Measurements from ENCODE around the gene CD200R1L. TPM values are rescaled to one million over a fixed set of nuclear protein-coding genes. Genes with fewer than 3 reads are reported as not detected.

CD200R1L gene
- total and polyA plus RNA-seq, 3 experiments from 2014 or later: not detected

DNA sequence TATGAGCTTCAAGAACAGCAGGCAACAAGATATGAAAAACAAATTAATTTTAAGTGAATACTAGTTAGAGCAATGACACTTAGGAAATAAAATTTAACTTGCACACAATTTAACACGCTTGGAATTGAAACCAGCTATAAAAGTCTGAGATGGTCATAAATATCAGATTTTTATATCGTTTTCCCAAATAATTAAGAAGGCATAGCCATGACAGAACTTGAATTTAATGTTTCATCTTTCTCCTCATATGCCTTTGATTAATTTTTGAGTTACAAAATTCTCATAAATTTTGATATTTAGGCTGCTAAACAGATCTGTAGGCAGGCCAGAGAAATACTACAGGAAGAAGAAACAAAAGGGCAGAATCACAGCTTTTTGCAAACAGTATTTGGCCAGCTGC is 38.5 kb downstream of the CD200R1L start:
- no peaks in the 10 kb centered on the region for H3K27me3 ChIP-seq (ENCODE audit: insufficient read depth, low read length, poor library complexity, severe bottlenecking)
- H3K27me3 Mint-ChIP-seq: no peaks in the 10 kb centered on the region
- POLR2A ChIA-PET: no interaction called here
- H3K4me3 ChIP-seq (ENCODE audit: low read length): no peak overlapping the region
- H3K4me1 Mint-ChIP-seq: peaks cover 15 to 36% (median 25%) of the 10 kb centered on the region in 3 donors
- no peaks in the 10 kb centered on the region for H3K36me3 ChIP-seq (ENCODE audit: insufficient read depth, low read length)
- H3K27ac ChIP-seq (ENCODE audit: low read depth, low read length): no peak overlapping the region
- no peak overlapping the region for H3K4me3 Mint-ChIP-seq
- no peak overlapping the region for H3K27ac Mint-ChIP-seq
- peaks cover 0 to 2% (median 0%) of the 10 kb centered on the region in 3 donors for H3K36me3 Mint-ChIP-seq
- DNase-seq: no peak
- no peaks in the 10 kb centered on the region for H3K9me3 ChIP-seq (ENCODE audit: low read length)
- CTCF ChIA-PET: interaction anchor here (1.1 kb wide), 1 partner anchor 71 kb away, joined by 3 read pairs; no protein-coding TSS in a partner anchor
- H3K9me3 Mint-ChIP-seq: no peaks in the 10 kb centered on the region
- H3K4me1 ChIP-seq (ENCODE audit: insufficient read depth, low read length): peaks cover 4% of the 10 kb centered on the region

DNA sequence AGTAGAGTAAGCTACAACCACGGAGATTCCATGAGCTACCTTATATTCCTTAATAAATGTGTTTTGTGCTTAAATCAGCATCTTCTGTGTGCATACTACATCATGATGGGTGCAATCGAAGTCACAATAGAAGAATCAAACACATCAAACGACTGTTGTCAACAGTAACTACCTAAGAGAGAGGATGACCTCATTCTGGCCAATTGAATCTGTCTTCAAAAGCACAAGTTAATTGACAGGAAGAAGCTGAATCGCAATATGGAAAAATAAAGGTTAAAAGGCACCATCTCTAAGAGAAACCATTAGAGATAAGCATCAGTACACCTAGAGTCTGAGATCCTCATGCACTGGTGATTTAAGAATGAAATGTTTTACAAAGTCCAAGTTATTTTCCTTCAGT is 39.0 kb downstream of the CD200R1L start:
- Mint-ChIP-seq H3K27me3 (no peaks in the 10 kb centered on the region), H3K4me1 (peaks cover 19 to 39% (median 28%) of the 10 kb centered on the region in 3 donors), H3K27ac (peak overlapping the region in 4 of 8 donors; percentile 15 to 56 (median 37)), H3K4me3 (no peak overlapping the region), H3K9me3 (no peaks in the 10 kb centered on the region), H3K36me3 (peaks cover 0 to 2% (median 0%) of the 10 kb centered on the region in 3 donors)
- H3K36me3 ChIP-seq (ENCODE audit: insufficient read depth, low read length): no peaks in the 10 kb centered on the region
- POLR2A ChIA-PET: no interaction called here
- DNase-seq: no peak
- CTCF ChIA-PET: no interaction called here
- H3K27ac ChIP-seq (ENCODE audit: low read depth, low read length): no peak overlapping the region
- H3K9me3 ChIP-seq (ENCODE audit: low read length): no peaks in the 10 kb centered on the region
- no peak overlapping the region for H3K4me3 ChIP-seq (ENCODE audit: low read length)
- no peaks in the 10 kb centered on the region for H3K27me3 ChIP-seq (ENCODE audit: insufficient read depth, low read length, poor library complexity, severe bottlenecking)
- H3K4me1 ChIP-seq (ENCODE audit: insufficient read depth, low read length): peaks cover 8% of the 10 kb centered on the region

DNA sequence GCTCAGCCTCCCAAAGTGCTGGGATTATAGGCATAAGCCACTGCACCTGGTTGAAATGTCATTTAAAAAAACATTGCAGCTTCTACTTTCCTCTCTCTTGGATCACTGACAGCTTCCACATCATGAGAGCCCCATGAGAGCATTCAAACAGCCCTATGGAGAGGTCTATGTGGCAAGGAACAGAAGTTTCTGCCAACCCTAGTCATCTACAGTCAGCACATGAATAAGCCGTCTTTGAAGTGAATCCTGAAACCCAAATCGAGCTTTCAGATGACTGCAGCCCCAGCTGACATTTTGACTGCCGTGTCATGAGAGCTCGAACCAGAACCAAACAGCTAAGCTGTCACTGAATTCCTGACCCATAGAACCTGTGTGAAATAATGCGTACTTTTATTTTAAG is 39.8 kb downstream of the CD200R1L start:
- ChIA-PET POLR2A (no interaction called here), CTCF (no interaction called here)
- Mint-ChIP-seq H3K27ac (no peak overlapping the region), H3K9me3 (no peaks in the 10 kb centered on the region), H3K4me3 (no peak overlapping the region), H3K36me3 (peaks cover 0 to 2% (median 0%) of the 10 kb centered on the region in 3 donors), H3K27me3 (no peaks in the 10 kb centered on the region), H3K4me1 (peaks cover 22 to 39% (median 28%) of the 10 kb centered on the region in 3 donors)
- Histone ChIP-seq H3K4me3 (ENCODE audit: low read length) (no peak overlapping the region), H3K36me3 (ENCODE audit: insufficient read depth, low read length) (no peaks in the 10 kb centered on the region), H3K27me3 (ENCODE audit: insufficient read depth, low read length, poor library complexity, severe bottlenecking) (no peaks in the 10 kb centered on the region), H3K4me1 (ENCODE audit: insufficient read depth, low read length) (peaks cover 16% of the 10 kb centered on the region), H3K9me3 (ENCODE audit: low read length) (no peaks in the 10 kb centered on the region), H3K27ac (ENCODE audit: low read depth, low read length) (no peak overlapping the region)
- DNase-seq: no peak

DNA sequence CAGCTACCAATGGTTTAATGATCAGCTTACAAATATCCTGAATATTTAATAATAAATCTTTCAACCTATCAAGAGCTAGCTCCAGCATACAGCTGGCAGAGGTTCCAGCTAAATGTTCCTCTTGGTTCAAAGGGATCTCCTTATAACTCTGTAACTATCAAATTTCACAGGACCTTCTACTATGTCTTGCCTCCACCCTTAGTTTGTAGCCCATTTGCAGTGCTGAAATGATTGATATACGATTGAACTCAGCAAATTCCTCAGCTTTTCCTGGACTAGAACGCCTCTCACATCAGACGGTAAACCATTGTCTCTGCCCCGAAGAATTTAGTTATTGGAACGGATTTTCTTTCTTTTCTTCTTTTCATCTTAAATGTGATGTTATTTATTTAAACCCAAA is 41.5 kb downstream of the CD200R1L start:
- Histone ChIP-seq H3K9me3 (ENCODE audit: low read length) (no peaks in the 10 kb centered on the region), H3K4me3 (ENCODE audit: low read length) (no peak overlapping the region), H3K27me3 (ENCODE audit: insufficient read depth, low read length, poor library complexity, severe bottlenecking) (no peaks in the 10 kb centered on the region), H3K27ac (ENCODE audit: low read depth, low read length) (no peak overlapping the region), H3K36me3 (ENCODE audit: insufficient read depth, low read length) (no peaks in the 10 kb centered on the region), H3K4me1 (ENCODE audit: insufficient read depth, low read length) (peaks cover 22% of the 10 kb centered on the region)
- no peak overlapping the region for H3K27ac Mint-ChIP-seq
- no peaks in the 10 kb centered on the region for H3K9me3 Mint-ChIP-seq
- H3K36me3 Mint-ChIP-seq: peaks cover 0 to 2% (median 0%) of the 10 kb centered on the region in 3 donors
- ChIA-PET CTCF (no interaction called here), POLR2A (no interaction called here)
- no peak overlapping the region for H3K4me3 Mint-ChIP-seq
- H3K27me3 Mint-ChIP-seq: no peaks in the 10 kb centered on the region
- peaks cover 21 to 37% (median 28%) of the 10 kb centered on the region in 3 donors for H3K4me1 Mint-ChIP-seq
- no peak for DNase-seq

DNA sequence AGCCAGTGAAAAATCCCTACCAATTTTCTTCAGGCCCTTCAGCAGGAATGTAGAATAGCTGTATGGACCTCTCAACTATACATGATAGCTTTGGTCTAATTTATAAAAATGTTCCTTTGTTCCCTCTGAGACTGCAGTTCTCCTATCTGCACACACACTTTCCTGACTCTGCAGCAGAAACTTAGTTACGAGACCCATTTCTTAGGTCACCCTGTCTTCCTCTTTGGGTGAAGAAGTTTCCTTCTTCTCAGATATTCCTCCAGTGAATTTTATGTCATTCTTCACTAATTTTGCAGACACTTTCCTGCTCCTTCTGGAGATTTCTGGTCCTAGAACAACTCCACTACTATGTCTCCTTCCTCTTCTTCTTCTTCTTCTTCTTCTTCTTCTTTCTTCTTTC is 42.6 kb downstream of the CD200R1L start:
- H3K27me3 ChIP-seq (ENCODE audit: insufficient read depth, low read length, poor library complexity, severe bottlenecking): no peaks in the 10 kb centered on the region
- Mint-ChIP-seq H3K4me1 (peaks cover 21 to 37% (median 28%) of the 10 kb centered on the region in 3 donors), H3K9me3 (no peaks in the 10 kb centered on the region), H3K27ac (peak overlapping the region in 1 of 8 donors; percentile 42), H3K27me3 (no peaks in the 10 kb centered on the region), H3K36me3 (peaks cover 0 to 2% (median 0%) of the 10 kb centered on the region in 3 donors), H3K4me3 (no peak overlapping the region)
- no peak overlapping the region for H3K4me3 ChIP-seq (ENCODE audit: low read length)
- H3K36me3 ChIP-seq (ENCODE audit: insufficient read depth, low read length): no peaks in the 10 kb centered on the region
- no peak for DNase-seq
- CTCF ChIA-PET: interaction anchor here (1.2 kb wide), 1 partner anchor 12 kb away, joined by 3 read pairs; no protein-coding TSS in a partner anchor
- POLR2A ChIA-PET: no interaction called here
- no peaks in the 10 kb centered on the region for H3K9me3 ChIP-seq (ENCODE audit: low read length)
- peaks cover 22% of the 10 kb centered on the region for H3K4me1 ChIP-seq (ENCODE audit: insufficient read depth, low read length)
- no peak overlapping the region for H3K27ac ChIP-seq (ENCODE audit: low read depth, low read length)

DNA sequence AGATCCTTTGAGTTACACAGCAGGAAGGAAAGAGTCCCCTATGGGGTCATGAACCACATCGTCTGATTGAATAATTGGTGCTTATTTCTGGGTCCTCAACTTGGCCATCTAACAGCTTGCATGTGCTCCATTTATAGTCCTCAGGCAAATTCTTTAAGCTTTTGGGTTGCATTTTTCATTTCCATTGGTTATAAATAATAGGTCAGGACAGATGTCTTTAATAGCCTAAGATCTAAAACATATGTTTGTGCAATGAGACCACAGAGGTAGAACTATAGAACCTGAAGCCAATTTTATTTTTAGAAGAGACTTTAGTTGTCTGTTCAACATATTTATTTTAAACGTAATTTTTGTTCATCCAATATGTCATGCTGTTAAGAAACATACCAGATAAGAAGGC is 43.2 kb downstream of the CD200R1L start:
- no peak overlapping the region for H3K27ac Mint-ChIP-seq
- H3K27ac ChIP-seq (ENCODE audit: low read depth, low read length): no peak overlapping the region
- H3K4me1 ChIP-seq (ENCODE audit: insufficient read depth, low read length): peaks cover 22% of the 10 kb centered on the region
- H3K27me3 ChIP-seq (ENCODE audit: insufficient read depth, low read length, poor library complexity, severe bottlenecking): no peaks in the 10 kb centered on the region
- no peaks in the 10 kb centered on the region for H3K27me3 Mint-ChIP-seq
- CTCF ChIA-PET: interaction anchor here (1.2 kb wide), 1 partner anchor 13 kb away, joined by 3 read pairs; no protein-coding TSS in a partner anchor
- H3K9me3 Mint-ChIP-seq: no peaks in the 10 kb centered on the region
- no peak overlapping the region for H3K4me3 Mint-ChIP-seq
- no peak for DNase-seq
- H3K9me3 ChIP-seq (ENCODE audit: low read length): no peaks in the 10 kb centered on the region
- H3K4me1 Mint-ChIP-seq: peaks cover 21 to 37% (median 28%) of the 10 kb centered on the region in 3 donors
- POLR2A ChIA-PET: interaction anchor here (0.9 kb wide), 1 partner anchor 30 kb away, joined by 3 read pairs; no protein-coding TSS in a partner anchor
- H3K36me3 ChIP-seq (ENCODE audit: insufficient read depth, low read length): no peaks in the 10 kb centered on the region
- H3K36me3 Mint-ChIP-seq: peaks cover 0 to 2% (median 0%) of the 10 kb centered on the region in 3 donors
- no peak overlapping the region for H3K4me3 ChIP-seq (ENCODE audit: low read length)

DNA sequence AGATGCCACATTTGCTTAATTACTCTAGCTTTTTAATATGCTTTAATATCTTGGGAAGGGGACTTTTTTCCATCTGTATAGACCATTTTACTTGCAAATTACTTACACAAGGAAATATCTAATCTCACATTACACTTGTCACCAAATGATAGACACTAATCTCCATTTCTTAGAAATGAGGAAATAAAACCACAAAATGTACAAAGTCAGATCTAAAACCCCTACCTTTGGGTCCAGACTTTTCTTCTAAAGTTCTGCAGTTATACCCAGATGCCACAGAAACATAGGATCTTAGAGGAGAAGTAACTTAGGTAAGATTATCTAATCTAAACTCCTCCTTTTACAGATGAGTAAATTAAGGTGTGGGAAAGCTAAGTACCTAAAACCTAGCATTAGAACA is 44.3 kb downstream of the CD200R1L start:
- Mint-ChIP-seq H3K27me3 (no peaks in the 10 kb centered on the region), H3K36me3 (peaks cover 0 to 2% (median 0%) of the 10 kb centered on the region in 3 donors), H3K4me3 (no peak overlapping the region), H3K27ac (peak overlapping the region in 2 of 8 donors; percentile 6 to 25), H3K4me1 (peaks cover 14 to 30% (median 22%) of the 10 kb centered on the region in 3 donors), H3K9me3 (no peaks in the 10 kb centered on the region)
- no peaks in the 10 kb centered on the region for H3K9me3 ChIP-seq (ENCODE audit: low read length)
- H3K36me3 ChIP-seq (ENCODE audit: insufficient read depth, low read length): no peaks in the 10 kb centered on the region
- no peaks in the 10 kb centered on the region for H3K27me3 ChIP-seq (ENCODE audit: insufficient read depth, low read length, poor library complexity, severe bottlenecking)
- H3K4me3 ChIP-seq (ENCODE audit: low read length): no peak overlapping the region
- ChIA-PET POLR2A (no interaction called here), CTCF (interaction anchor here (1.6 kb wide), 1 partner anchor 25 kb away, joined by 3 read pairs; no protein-coding TSS in a partner anchor)
- H3K27ac ChIP-seq (ENCODE audit: low read depth, low read length): no peak overlapping the region
- H3K4me1 ChIP-seq (ENCODE audit: insufficient read depth, low read length): peaks cover 22% of the 10 kb centered on the region
- no peak for DNase-seq

DNA sequence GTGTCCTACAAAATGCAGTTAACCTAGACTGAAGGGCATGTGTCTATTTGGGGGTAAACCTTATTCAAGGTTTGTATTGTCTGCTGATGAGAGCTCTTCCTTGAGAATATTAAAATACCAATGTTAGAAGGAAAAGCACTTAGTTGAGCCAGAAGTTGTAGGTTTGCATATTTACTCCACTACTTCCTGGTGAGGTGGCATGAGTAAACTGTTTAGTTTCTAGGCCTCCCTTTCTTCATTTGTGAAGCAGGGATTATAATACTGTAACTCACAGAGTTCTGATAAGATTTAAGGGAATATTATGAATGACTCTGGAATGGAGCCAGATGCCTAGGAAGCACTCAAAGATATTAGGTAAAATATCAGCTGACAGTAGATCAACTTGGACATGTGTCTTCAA is 46.7 kb downstream of the CD200R1L start:
- Mint-ChIP-seq H3K27ac (no peak overlapping the region), H3K4me3 (no peak overlapping the region), H3K36me3 (peaks cover 0 to 2% (median 0%) of the 10 kb centered on the region in 3 donors), H3K4me1 (peaks cover 14 to 30% (median 26%) of the 10 kb centered on the region in 3 donors), H3K27me3 (no peaks in the 10 kb centered on the region), H3K9me3 (no peaks in the 10 kb centered on the region)
- H3K27ac ChIP-seq (ENCODE audit: low read depth, low read length): no peak overlapping the region
- no peaks in the 10 kb centered on the region for H3K9me3 ChIP-seq (ENCODE audit: low read length)
- DNase-seq: no peak
- POLR2A ChIA-PET: no interaction called here
- H3K4me3 ChIP-seq (ENCODE audit: low read length): no peak overlapping the region
- CTCF ChIA-PET: no interaction called here
- H3K27me3 ChIP-seq (ENCODE audit: insufficient read depth, low read length, poor library complexity, severe bottlenecking): no peaks in the 10 kb centered on the region
- no peaks in the 10 kb centered on the region for H3K36me3 ChIP-seq (ENCODE audit: insufficient read depth, low read length)
- H3K4me1 ChIP-seq (ENCODE audit: insufficient read depth, low read length): peaks cover 31% of the 10 kb centered on the region

Measured in CD8-positive, alpha-beta memory T cell (primary cell).